Kidney tubule cell (primary cell): ENCODE results near the gene CFAP74.

Experiments
- DNase-seq: peaks from one replicate; pipeline ENCODE4 v3.0.0-alpha.2; 2018; ENCODE audit warnings: low spot score

The CFAP74 gene

DNA sequence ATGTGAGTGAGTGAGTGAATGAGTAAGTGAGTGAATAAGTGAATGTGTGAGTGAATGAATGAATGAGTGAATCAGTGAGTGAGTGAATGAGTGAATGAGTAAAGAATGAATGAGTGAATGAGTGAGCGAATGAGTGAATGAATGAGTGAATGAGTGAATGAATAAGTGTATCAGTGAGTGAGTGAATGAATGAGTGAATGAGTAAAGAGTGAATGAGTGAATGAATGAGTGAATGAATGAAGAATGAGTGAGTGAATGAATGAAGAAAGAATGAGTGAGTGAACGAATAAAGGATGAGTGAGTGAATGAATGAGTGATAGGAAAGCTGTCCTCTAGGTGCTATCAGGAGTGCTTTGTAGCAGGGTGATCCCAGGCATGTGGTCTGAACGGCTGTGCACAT is 35.7 kb downstream of the CFAP74 start:
- no peak for DNase-seq

DNA sequence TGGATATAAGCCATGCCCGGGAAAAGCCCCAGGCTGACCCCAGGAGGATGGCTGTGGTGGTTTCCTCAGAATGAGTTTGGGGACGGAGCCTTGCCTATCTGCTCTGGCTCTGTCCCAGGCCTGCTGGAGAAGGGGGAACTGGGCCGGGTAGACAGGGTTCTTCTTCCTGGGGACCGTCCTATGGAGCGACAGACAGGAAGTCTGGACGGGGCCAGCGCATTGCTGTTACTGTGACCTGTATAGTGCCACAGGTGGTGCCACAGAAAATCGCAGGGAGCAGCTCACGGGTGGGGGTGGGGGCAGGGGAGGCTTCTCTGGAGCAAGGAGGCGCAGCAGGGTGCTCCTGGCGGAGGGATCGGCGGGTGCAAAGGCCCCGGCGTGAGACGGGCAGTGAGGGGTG is 36.4 kb downstream of the CFAP74 start:
- no peak for DNase-seq

DNA sequence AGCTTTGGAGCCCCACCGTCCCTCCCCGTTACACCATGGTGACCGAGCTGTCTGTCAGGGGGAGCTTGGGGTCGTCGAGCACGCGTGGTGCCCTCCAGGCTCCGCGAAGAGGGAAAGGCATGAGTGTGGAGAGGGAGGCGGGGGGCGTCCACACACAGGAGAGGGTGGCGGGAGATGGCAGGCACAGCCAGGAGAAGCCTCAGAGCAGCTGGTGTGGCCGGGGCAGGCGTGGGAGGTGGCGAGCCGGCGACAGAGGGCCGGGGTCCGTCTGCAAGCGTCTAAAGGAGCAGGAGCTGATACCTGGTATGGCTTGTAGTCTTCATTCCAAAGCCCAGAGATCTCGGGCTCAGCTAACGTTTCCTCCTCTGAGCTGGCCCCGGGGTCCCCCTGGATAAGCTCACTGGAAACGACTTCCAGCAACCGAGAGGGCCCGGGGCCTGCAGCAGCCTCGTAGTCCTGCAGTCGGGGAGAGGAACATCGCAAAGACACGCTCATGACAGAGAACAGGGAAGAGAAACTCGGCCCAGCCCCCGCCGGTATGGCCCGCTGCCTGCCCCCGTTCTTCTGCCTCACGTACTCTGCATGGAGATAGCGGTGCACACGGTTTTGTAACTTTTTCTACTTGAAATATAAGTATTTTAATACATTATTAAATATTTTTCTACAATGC is 37.4 kb downstream of the CFAP74 start:
- DNase-seq = no peak

DNA sequence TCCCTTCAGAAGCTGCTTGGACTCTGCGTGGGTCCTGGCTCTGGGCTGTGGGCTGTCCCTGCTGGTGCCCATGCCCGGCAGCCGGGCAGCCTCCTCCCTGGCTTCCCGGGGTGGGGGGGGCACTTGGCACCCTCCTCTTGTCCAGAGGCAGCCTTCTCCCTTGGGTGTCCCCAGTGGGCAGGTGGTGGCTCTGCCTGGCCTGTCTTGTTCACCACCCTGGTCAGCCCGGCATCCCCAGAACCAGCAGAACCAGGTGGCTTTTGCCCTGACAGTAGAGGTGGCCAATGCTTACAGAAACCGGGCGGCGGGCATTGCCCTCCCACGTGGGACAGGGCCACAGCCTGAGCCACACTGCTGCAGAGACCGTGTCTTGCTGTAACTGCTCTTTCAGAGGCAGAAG is 38.0 kb downstream of the CFAP74 start:
- DNase-seq = no peak

DNA sequence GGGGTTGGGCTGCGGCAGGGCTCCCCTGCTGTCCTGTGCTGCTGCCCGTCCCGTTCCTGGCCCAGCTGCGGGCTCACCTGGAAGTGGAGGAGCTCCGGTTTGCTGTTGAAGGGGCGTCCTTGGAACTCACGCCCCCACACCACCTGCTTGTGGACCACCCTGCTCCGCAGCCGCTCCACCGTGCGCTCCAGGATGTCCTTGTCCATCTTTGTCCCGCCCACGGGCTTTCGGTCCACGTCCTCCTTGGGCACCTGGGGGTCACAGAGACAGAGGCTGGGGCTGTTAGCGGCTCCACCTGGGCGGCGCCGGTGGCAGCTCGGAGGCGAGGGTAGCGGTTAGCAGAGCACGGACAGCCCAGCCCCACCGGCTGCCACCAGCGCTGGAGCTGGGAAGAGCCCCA is 38.8 kb downstream of the CFAP74 start:
- no peak for DNase-seq

DNA sequence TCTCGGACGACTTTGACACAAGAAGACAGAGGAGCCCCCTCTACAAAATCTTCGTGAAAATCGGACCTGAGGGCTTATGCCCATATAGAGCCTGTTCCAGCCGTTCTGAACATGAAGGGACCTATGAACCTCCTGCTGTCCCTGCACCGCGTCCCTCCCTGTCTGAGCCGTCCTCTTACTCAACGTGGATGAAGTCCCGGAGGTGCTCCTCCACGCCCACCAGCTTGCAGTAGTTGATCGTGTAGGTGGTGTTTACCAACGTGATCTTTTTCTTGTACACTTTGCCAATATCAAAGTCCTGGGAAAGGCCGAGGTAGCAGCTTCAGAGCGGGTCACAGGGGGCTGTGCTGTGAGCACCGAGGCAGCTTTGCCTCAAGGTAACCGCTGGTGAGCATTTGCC is 40.0 kb downstream of the CFAP74 start:
- no peak for DNase-seq

DNA sequence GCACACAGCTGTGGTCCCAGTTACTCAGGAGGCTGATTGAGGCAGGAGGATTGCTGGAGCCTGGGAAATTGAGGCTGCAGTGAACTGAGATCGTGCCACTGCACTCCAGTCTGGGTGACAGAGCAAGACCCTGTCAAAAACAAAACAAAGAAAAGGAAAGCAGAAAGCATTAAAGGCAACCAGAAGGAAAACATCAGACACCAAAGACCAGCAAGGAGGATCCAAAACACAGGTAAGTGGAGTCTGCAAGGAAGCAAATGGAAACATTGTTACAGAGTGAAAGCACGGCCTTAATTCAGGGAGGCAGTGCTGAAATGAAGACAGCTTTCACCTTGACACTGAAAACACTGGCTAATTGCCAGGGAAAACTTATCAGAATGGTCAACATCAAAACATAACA is 40.8 kb downstream of the CFAP74 start:
- no peak for DNase-seq

DNA sequence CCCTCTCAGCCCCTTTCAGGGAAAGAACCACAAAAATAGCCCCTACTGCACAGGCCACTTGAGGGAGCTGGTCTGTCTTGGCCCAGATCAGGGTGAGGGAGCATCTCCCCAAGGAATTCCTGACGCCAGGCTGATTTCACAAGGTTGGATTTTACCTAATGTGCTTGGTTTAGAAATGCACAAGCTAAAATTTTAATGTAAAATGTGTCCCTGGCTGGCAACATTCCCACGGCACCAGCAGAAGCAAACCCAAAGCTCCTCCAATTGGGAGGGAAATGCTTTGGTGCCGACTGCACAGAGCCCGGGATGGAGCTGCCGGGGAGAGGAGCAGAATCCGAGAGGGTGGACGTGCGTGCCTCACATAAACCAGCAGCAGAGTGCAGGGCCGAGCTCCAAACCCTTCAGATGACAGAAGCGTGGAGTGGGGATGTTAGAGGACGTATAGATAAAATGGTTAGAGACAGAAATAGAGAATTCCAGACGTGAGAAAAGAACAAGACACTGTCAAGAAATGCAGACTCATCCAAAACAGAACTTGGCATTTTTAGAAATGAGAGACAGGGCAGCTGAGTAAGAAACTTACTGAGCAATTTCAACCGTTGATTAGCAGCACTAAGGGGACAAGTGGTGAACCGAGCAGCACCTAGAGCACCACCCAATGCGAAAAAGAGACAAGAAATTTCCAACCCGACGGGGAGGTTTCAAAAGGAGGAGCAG is 42.9 kb downstream of the CFAP74 start:
- no peak for DNase-seq

DNA sequence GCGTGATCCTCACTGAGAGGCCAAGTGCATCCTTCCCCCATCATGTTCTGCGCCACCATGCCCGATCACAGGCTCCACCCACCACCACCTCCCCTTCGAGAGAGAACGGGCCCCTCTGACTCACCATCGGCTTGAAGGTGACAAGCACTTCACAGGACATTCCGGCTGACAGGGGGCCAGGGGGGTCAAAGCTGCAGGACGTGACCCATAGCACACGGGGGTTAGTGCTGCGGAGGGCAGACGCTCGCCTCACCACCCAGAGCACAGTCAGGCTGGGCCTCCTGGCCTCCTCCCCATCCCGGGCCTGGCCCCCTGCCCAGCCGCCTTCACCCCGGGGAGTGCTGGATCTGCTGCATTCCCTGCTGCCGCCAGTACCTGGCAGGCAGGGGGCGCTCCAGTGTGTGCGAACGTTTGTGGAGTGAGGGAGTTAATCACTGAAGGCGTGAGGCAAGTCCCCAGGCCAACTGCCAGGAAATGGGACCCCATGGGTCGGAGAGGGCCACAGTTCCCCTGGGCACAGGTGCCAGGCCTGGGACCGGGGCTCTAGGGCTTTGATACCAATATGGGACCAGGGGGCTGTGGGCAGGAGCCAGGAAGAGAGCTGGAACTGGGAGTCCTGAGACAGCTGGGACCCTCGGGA is 43.6 kb downstream of the CFAP74 start:
- DNase-seq = peak; percentile 85

DNA sequence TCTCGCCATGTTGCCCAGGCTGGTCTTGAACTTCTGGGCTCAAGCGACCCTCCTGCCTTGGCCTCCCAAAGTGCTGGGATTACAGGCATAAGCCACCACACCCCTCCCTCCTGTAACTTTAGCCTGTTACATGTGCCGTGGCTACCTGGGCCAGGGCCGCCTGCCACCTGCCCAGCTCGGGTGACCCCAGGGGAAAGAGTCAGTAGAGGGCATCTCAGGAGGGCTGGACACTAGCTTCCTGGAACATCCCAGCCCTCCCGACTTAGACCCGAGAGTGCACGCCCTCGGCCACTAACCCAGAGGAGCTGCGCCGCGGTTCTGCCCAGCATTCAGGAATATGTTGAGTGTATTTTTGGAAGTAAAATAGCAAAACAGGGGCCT is 44.1 kb downstream of the CFAP74 start:
- DNase-seq = no peak

DNA sequence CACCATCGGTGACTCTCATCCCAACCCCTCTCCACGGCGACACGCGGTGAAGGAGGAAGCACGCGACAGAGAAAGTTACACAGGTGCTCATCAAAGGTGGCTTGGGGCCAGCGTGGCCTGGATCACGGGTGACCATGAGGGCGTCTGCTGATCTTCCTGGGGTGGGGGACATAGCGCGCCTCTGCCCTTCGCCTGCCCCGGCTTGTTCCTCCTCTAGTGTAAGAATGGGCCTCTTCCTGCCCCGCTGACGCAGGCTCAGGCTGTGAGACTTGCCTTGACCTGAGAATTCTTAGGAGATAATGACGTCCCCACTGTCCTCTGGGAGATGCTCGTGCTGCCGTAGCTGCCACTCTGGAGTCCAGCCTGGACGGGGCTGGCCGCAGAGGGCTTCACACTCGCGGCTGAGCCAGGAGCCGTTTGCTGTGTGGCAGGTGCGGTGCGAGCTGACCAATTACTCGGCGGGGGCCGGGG is 45.5 kb downstream of the CFAP74 start:
- no peak for DNase-seq

DNA sequence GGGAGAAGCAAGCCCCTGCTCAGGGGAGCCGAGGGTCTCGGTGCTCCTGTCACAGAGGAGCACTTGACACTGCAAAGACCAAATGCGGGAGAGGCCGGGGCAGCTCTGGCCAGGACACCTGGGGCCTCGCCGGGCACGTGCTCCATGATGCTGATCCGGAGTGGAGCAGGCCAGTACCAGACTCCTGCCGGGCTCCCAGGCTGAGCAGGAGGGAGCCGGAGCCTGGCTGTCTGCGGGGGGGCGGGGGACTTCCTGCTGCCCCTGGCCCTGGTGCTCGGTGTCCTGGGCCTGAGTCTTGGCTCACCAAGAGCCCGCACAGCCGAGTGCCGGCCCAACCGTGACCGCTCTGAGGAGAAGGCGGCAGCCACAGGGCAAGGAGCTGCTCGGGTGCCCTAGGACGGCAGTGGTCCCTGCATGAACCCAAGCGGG is 46.0 kb downstream of the CFAP74 start:
- DNase-seq = no peak

DNA sequence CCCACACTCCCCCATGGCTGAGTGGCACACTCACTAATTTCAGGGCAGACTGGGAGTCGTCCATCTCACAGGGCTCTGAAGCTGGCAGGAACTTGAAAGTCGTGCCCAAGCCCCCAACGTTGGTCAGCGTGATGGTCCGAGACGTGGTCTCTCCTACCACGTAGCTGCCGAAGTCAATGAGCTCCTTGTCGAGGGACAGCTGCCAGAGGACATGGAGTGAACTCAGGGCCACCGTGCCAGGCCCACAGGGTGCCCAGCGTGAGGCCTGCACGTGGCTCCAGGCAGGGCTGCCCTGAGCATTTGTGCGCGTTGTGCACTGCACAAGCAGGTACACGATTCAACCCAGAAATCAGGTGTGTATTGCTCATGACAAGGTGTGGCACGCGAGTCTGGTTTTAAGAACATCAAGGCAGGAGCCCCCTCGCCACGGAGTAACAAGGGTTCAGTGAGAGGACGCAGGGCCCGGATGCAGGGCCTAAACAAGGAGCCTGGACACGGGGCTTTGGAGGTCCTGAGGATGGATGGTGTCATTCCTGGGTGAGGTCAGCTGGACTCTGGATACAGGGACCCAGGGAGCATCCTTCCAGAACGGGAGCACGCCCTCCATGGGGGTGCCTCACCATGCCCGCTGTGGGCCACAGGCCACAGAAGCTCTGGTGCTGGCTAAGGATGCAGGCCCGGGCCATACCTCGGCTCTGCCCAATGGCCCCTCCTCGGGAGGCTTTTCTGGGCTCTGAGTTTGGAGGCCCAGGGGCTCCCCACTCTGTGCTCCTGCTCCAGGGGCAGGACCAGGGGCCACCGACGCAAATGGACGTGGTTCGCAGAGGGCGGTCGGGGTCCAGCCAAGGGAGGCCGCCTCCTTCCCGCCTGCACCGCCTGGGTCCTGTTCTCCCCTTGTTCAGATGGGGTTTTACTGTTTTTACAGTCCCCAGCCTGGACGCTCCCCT is 46.7 kb downstream of the CFAP74 start:
- no peak for DNase-seq

DNA sequence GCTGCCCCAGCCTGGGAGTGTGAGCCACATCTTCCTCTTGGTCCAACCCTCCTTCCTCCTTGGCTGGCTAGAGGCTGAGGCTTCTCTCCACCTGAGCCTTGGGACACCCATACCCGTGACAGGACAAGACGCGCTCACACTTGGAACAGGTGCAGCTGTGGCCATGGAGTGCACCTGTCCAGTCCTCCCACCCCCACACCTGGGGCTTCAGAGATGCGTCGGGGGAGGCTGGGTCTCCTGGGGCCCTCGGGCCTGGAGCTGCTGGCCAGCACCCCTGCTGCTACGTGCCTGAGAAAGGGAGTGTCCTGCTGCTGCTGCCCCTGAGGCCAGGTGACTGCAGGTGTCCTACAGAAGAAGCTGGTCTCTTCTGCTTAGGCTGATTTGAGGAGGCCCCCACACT is 47.5 kb downstream of the CFAP74 start:
- no peak for DNase-seq

DNA sequence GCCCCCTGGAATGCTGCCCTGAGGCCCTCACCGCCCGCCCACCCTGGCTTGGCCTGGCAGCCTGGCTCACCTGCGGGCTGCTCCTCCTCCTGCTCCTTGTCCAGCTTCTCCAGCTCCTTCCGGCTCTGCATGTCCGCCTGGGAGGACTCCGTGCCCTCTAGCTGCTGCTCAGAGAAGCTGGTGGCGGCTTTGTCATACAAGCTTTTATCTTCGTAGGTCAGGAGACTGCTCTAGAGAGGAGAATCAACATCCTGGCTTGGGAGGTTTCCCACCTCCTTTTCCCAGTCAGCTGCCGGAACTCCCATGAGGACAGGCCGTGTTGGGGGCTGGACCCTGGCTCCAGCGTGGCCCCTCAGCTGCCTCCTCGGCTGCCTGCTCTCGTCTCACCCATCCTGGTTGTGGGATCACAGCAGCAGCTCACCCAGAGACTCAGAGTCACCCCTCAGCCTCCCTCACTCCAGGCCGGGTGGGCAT is 47.9 kb downstream of the CFAP74 start:
- DNase-seq = no peak

DNA sequence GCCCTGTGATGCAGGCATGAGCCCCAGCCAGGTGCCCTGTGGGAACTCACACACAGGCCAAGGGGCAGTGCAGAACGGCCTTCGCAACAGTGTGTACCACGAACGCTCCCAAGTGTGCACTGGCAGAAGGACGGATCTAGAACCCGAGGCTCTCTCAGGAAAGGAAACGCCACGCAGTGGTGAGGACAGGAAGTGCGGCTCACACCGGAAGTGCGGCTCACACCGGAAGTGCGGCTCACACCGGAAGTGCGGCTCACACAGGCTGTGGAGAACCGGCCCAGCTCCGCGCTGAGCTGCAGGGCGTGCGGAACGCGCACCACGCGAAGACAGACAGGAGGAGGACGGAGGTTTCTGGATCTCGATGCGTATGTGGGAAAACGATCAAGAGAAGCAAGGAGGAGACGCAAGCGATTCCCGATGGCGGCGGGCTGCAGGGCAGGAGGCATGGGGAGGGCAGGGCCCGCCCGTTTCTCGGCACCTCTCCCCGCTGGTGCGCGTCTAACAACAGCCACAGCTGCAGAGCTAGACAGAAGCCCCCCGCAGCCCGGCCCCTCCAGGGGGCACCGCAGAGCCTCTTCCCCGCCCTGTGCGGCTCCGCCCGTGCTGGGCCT is 48.6 kb downstream of the CFAP74 start:
- no peak for DNase-seq

DNA sequence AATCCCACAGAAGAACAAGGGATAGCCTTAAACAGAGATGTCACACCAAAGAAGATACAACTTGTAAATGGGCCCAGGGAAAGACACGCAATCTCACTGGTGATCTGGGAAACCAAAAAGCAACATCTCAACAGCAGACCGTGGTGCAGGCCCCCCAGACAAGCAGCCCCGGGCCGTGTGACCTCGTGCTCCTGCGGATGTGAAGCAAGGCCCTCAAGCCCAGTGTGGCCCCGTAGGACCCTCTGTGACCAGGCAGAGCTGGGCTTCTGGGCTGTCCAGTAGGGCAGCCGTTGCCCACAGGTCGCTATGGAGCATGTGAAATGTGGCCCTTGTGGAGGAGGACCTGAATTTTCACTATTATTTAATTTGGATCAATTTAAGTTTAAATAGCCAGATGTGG is 49.6 kb downstream of the CFAP74 start:
- no peak for DNase-seq

DNA sequence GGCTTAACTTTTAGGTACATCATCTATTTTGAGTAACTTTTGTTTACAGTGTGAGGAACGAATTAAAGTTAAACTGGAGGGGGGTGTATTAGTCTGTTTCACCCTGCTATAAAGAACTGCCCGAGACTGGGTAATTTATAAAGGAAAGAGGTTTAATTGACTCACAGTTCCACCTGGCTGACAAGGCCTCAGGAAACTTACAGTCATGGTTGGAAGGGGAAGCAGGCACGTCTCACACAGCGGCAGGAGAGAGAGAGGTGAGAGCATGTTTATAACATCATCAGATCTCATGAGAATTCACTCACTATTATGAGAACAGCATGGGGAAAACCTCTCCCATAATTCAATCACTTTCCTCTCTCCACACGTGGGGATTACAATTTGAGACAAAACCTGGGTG is 52.6 kb downstream of the CFAP74 start:
- DNase-seq = no peak

DNA sequence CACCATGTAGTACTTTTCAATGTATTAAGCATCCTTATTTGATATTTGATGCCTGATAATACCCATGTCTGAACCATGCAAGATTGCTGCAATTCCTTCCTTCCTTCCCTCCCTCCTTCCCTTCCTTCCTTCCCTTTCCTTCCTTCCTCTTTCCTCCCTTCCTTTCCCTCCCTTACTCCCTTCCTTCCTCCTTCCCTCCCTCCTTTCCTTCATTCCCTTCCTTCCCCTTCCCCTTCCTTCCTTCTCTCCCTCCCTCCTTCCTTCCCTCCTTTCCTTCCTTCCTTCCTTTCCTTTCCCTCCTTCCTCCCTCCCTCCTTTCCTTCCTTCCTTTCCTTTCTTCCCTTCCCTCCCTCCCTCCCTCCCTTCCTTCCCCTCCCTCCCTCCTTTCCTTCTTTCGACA is 54.8 kb downstream of the CFAP74 start:
- DNase-seq = no peak

DNA sequence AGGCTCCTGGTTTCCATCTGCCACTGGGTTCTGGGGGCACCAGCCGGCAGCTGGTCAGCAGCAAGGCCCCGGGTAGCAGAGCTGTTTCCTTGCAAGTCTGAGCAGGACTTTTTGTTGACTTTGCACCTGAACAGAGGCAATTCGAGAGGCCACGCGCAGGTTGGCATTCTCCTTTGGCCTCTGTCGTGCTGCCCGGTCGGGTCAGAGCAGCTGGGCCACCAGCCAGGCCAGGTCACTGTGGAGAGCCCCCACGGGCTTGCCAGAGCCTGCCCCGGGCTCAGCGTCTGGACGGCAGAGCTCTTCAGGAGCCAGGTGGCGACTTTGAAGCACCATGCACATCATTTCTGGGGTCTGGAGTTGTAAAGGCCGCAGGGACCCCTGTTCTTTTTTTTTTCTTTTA is 56.1 kb downstream of the CFAP74 start:
- no peak for DNase-seq

DNA sequence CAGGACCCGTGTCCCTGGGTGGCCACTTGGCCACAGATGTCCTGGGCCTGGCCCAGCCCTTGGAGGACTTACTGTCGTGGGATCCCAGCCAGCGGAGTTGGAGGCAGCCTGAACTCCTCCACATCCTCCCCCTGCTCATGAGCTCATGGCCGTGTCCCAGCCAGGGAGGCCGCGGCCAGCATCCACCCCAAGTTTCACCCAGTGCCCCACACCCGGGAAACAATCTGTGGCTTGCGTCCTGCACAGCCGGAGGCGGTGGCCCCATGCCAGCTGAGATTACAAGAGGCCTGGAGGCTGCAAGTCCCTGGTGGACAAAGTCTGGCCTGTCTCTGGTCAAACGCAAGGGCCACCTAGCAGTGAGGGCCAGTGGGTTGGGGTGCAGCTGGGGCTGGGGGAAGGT is 57.0 kb downstream of the CFAP74 start:
- DNase-seq = no peak
